HepG2 (cell line): ENCODE data around the gene TUBGCP6. TPM values are rescaled to one million over a fixed set of nuclear protein-coding genes. Genes with fewer than 3 reads are reported as not detected.

Experiments used
- AFF4 ChIP-seq: sonication (generic); formaldehyde crosslinking; IDR thresholded peaks from 2 replicates; pipeline ENCODE4 v1.4.0; 2020; ENCODE audit warnings: missing genetic modification reagents
- DNMT3B ChIP-seq: conservative IDR thresholded peaks from 2 replicates; pipeline ENCODE4 v1.6.1; 2016; ENCODE audit warnings: missing biosample characterization, control low read depth
- FOSL1 ChIP-seq: sonication (generic); formaldehyde crosslinking; IDR thresholded peaks from 2 replicates; pipeline ENCODE4 v1.9.0; 2021; ENCODE audit warnings: missing genetic modification reagents, borderline replicate concordance
- FOXO4 ChIP-seq: sonication (generic); formaldehyde crosslinking; conservative IDR thresholded peaks from 2 replicates; pipeline ENCODE4 v1.8.1; 2023; ENCODE audit warnings: missing genetic modification reagents
- GATAD1 ChIP-seq: IDR thresholded peaks from 2 replicates; pipeline ENCODE4 v1.6.1; 2016; ENCODE audit warnings: missing genetic modification reagents, missing compliant biosample characterization
- GMEB1 ChIP-seq: sonication (generic); formaldehyde crosslinking; IDR thresholded peaks from 2 replicates; pipeline ENCODE4 v1.5.1; 2020; ENCODE audit warnings: missing genetic modification reagents, mild to moderate bottlenecking, borderline replicate concordance
- KLF11 ChIP-seq: IDR thresholded peaks from 2 replicates; pipeline ENCODE4 v1.6.1; 2016; ENCODE audit warnings: missing compliant biosample characterization
- NCOA2 ChIP-seq: sonication (generic); formaldehyde crosslinking; IDR thresholded peaks from 2 replicates; pipeline ENCODE4 v1.8.0; 2022; ENCODE audit warnings: inconsistent platforms
- RCOR2 ChIP-seq: IDR thresholded peaks from 2 replicates; pipeline ENCODE4 v1.6.1; 2016; ENCODE audit warnings: missing biosample characterization, missing genetic modification reagents
- SALL2 ChIP-seq: sonication (generic); formaldehyde crosslinking; IDR thresholded peaks from 2 replicates; pipeline ENCODE4 v1.8.1; 2023; ENCODE audit warnings: mild to moderate bottlenecking, missing genetic modification reagents, inconsistent platforms
- SOX13 ChIP-seq, 3 experiments: fragments of 450-650 bp in 1 of 3; sonication (generic) in 1 of 3; formaldehyde crosslinking in 1 of 3; IDR thresholded peaks in 2 of 3; conservative IDR thresholded peaks in 1 of 3; 2 replicates each; pipeline versions ENCODE4 v1.5.0 to v1.6.1; 2016 to 2020; ENCODE audit warnings: antibody characterized with exemption in 1 of 3, mild to moderate bottlenecking in 1 of 3, missing compliant biosample characterization in 1 of 3, missing genetic modification reagents in 1 of 3, moderate library complexity in 1 of 3
- ZNF143 ChIP-seq: sonication (generic); formaldehyde crosslinking; IDR thresholded peaks from 2 replicates; pipeline ENCODE4 v1.4.0; 2020; ENCODE audit warnings: missing genetic modification reagents
- ZNF432 ChIP-seq: sonication (generic); formaldehyde crosslinking; IDR thresholded peaks from 2 replicates; pipeline ENCODE4 v1.5.0; 2020; ENCODE audit warnings: missing genetic modification reagents, mild to moderate bottlenecking, borderline replicate concordance
- ZNF569 ChIP-seq: sonication (generic); formaldehyde crosslinking; IDR thresholded peaks from 2 replicates; pipeline ENCODE4 v1.5.0; 2020; ENCODE audit warnings: mild to moderate bottlenecking, missing genetic modification reagents, moderate library complexity, borderline replicate concordance
- ZSCAN20 ChIP-seq: sonication (generic); formaldehyde crosslinking; IDR thresholded peaks from 2 replicates; pipeline ENCODE4 v1.4.0; 2020; ENCODE audit warnings: missing genetic modification reagents, mild to moderate bottlenecking, borderline replicate concordance
- polyA plus RNA-seq, 8 experiments: library from polyadenylated mRNA; depleted of rRNA in 3 of 8; stranded (reverse) in 7 of 8; unstranded in 1 of 8; fragments of >200 nt; fragmentation: Illumina TruSeq in 4 of 8; extraction: Trizol in 4 of 8; gene quantifications; 2 replicates each; pipeline versions ENCODE4 v1.2.1 to v1.2.3, GENCODE V29; 2011 to 2016; ENCODE audit warnings: low read depth in 4 of 8, missing spikeins in 1 of 8, mixed read lengths in 1 of 8; ENCODE audit not compliant: insufficient read depth in 1 of 8
- total RNA-seq, 5 experiments: library from RNA; depleted of rRNA; stranded (reverse); fragments of >200 nt; fragmentation: Illumina TruSeq; extraction: Trizol; gene quantifications; 2 replicates each; pipeline ENCODE4 v1.2.3, GENCODE V29; 2016; ENCODE audit warnings: low read depth in 1 of 5
- TF ChIP-seq, protein P1 (sequence below): sonication (generic); formaldehyde crosslinking; IDR thresholded peaks from 2 replicates; pipeline ENCODE4 v1.4.0; 2020; ENCODE audit warnings: missing genetic modification reagents, mild to moderate bottlenecking, borderline replicate concordance

Gene TUBGCP6
- total and polyA plus RNA-seq, 2 of the 13 experiments (the other 11 are each of a cell fraction or from before 2014, with no cell fraction given), result 14.6 to 15.7 TPM

DNA sequence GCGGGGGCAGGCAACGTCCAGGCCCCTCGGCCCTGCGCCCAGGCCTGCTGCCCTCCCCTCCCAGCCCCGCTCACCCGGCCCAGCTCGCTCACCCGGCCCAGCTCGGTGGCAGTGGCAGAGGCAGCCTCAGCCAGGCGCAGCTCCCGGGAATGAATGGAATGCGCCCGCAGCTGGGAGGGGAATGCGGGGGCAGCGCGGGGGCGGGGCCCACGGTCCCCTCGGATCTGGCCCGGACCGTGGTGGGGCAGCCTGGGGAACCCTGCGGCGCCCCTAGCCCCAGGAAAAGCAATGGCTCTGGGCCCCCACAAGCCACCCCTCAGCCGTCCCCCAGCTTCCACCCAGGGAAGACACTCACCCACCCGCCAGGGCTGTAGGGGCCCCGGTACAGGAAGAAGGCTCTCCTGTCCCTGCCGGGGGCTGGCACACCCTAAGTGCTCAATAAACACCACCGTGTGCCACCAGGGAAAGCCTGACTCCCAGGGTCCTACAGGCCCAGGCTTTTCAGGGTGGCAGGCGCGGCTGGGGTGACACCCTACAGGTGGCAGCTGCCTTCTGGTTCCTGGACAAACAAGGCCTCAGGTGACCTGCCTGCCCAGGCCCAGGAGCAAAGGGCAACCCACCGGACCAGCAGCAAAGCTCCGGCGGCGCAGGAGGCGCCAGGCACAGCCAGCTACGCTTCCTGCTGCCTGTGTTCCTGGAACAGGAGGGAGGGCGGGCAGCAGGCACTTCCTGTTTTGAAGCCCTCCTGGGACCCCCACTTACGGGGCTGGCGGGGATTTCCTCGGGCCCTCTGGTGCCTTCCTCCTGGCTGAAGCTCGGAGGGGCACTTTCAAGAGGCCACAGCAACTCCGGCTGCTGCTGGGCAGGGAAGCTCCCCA, 48.9 kb upstream of the TUBGCP6 start (continued):
- no peak for TF ChIP-seq FOXO4 (CRISPR knock-in tag)
- TF ChIP-seq ZNF143 (CRISPR knock-in tag), result no peak; the same call in 1 of the 2 replicates
- no peak for TF ChIP-seq ZSCAN20 (CRISPR knock-in tag)
- TF ChIP-seq AFF4 (CRISPR knock-in tag), result no peak
- TF ChIP-seq, protein P1, sequence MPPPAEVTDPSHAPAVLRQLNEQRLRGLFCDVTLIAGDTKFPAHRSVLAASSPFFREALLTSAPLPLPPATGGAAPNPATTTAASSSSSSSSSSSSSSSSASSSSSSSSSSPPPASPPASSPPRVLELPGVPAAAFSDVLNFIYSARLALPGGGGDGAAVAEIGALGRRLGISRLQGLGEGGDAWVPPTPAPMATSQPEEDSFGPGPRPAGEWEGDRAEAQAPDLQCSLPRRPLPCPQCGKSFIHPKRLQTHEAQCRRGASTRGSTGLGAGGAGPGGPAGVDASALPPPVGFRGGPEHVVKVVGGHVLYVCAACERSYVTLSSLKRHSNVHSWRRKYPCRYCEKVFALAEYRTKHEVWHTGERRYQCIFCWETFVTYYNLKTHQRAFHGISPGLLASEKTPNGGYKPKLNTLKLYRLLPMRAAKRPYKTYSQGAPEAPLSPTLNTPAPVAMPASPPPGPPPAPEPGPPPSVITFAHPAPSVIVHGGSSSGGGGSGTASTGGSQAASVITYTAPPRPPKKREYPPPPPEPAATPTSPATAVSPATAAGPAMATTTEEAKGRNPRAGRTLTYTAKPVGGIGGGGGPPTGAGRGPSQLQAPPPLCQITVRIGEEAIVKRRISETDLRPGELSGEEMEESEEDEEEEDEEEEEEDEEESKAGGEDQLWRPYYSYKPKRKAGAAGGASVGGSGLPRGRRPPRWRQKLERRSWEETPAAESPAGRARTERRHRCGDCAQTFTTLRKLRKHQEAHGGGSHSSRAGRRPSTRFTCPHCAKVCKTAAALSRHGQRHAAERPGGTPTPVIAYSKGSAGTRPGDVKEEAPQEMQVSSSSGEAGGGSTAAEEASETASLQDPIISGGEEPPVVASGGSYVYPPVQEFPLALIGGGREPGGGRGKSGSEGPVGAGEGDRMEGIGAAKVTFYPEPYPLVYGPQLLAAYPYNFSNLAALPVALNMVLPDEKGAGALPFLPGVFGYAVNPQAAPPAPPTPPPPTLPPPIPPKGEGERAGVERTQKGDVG (CRISPR knock-in tag), result no peak
- no peak for TF ChIP-seq SOX13 (IDR thresholded peaks at IDR 0.05)
- peak in 1 of 2 experiments; percentile 67; a peak in 2 of 4 replicates for TF ChIP-seq SOX13 (CRISPR knock-in tag; conservative IDR thresholded peaks at IDR 0.05 in 1 of 2, IDR thresholded peaks at IDR 0.05 in 1 of 2)
- peak; percentile 48; the same call in 1 of the 2 replicates for TF ChIP-seq GMEB1 (CRISPR knock-in tag)
- TF ChIP-seq GATAD1, result peak; percentile 73
- TF ChIP-seq NCOA2 (CRISPR knock-in tag), result peak; percentile 85
- peak; percentile 94 for TF ChIP-seq SALL2 (CRISPR knock-in tag)
- no peak for TF ChIP-seq DNMT3B
- peak; percentile 46; the same call in 1 of the 2 replicates for TF ChIP-seq FOSL1
- TF ChIP-seq KLF11 (CRISPR knock-in tag), result no peak
- TF ChIP-seq ZNF432 (CRISPR knock-in tag), result no peak
- TF ChIP-seq RCOR2 (CRISPR knock-in tag), result peak; percentile 20; the same call in 1 of the 2 replicates
- TF ChIP-seq ZNF569 (CRISPR knock-in tag), result no peak
